Effector memory CD8-positive, alpha-beta T cell (primary cell): ENCODE measurements around the gene CHCT1.

Source experiments
- ATAC-seq: fragments of 150-1000 bp; cut with Tn5 transposase; replicated peaks from 2 replicates; pipeline ENCODE4 v1.10.0; 2021; ENCODE audit warnings: mild to moderate bottlenecking, moderate library complexity
- DNase-seq, 3 experiments: peaks; one replicate each; pipeline ENCODE4 v3.0.0; 2021
- H3K27ac Mint-ChIP-seq, 2 donors: one replicate each; pipeline ENCODE4 v1.8.0; 2022; ENCODE audit warnings: mild to moderate bottlenecking in 2 of 2, mixed read lengths in 2 of 2, moderate library complexity in 2 of 2
- H3K27me3 Mint-ChIP-seq, 2 donors: one replicate each; pipeline ENCODE4 v1.8.0; 2022; ENCODE audit warnings: mixed read lengths in 2 of 2
- H3K36me3 Mint-ChIP-seq: one replicate; pipeline ENCODE4 v1.8.0; 2022; ENCODE audit warnings: mild to moderate bottlenecking, moderate library complexity, mixed read lengths; ENCODE audit not compliant: insufficient read depth
- H3K4me1 Mint-ChIP-seq, 2 donors: one replicate each; pipeline ENCODE4 v1.8.0; 2022; ENCODE audit warnings: low read depth in 2 of 2, mixed read lengths in 2 of 2
- H3K4me3 Mint-ChIP-seq, 2 donors: one replicate each; pipeline ENCODE4 v1.8.0; 2022; ENCODE audit warnings: mild to moderate bottlenecking in 2 of 2, mixed read lengths in 2 of 2, moderate library complexity in 2 of 2
- H3K9me3 Mint-ChIP-seq, 2 donors: one replicate each; pipeline ENCODE4 v1.8.0; 2022; ENCODE audit warnings: mixed read lengths in 2 of 2

Gene CHCT1

DNA sequence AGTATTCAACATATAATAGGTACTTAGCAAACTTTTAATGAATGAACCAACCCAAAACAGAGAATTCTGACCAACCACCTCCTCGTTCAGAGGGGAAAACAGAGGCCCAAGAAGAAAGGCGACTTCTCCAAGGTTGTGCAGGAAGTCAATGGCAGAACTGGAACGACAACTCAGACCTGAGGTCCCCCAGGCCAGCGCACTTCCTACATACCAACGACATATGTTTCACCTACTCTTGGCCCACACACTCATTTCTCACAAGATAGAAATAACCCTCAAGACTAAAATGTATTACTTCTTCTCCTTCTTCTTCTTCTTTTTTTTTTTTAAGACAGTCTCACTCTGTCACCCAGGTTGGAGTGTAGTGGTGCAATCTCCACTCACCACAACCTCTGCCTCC, 14.4 kb downstream of the CHCT1 start:
- peaks cover 7 to 40% of the 10 kb centered on the region in 2 donors for H3K27me3 Mint-ChIP-seq
- ATAC-seq: no peak
- no peaks in the 10 kb centered on the region for H3K36me3 Mint-ChIP-seq
- no peak overlapping the region for H3K4me3 Mint-ChIP-seq
- H3K27ac Mint-ChIP-seq: no peak overlapping the region
- H3K4me1 Mint-ChIP-seq: peaks cover 0 to 1% of the 10 kb centered on the region in 2 donors
- no peak for DNase-seq
- H3K9me3 Mint-ChIP-seq: no peaks in the 10 kb centered on the region

DNA sequence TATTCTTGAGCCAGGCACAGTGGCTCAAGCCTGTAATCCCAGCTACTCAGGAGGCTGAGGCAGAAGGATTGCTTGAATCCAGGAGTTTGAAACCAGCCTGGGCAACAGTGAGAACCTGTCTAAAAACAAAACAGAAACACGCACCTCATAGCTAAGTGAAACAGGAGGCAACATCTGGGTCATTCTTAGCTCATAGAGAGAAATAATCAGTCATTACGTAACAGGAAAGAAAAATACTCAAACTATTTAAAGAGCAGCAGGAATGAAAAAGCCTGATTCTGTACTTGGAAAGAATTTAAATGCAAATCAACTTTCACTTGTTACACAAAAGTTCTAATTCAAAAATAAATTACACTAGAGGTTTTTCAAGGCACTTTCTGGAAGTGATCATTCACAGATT, 17.2 kb downstream of the CHCT1 start:
- no peaks in the 10 kb centered on the region for H3K9me3 Mint-ChIP-seq
- no peak overlapping the region for H3K27ac Mint-ChIP-seq
- H3K4me3 Mint-ChIP-seq: no peak overlapping the region
- no peak for DNase-seq
- peaks cover 0 to 2% of the 10 kb centered on the region in 2 donors for H3K4me1 Mint-ChIP-seq
- peaks cover 0 to 19% of the 10 kb centered on the region in 2 donors for H3K27me3 Mint-ChIP-seq
- no peaks in the 10 kb centered on the region for H3K36me3 Mint-ChIP-seq
- no peak for ATAC-seq

DNA sequence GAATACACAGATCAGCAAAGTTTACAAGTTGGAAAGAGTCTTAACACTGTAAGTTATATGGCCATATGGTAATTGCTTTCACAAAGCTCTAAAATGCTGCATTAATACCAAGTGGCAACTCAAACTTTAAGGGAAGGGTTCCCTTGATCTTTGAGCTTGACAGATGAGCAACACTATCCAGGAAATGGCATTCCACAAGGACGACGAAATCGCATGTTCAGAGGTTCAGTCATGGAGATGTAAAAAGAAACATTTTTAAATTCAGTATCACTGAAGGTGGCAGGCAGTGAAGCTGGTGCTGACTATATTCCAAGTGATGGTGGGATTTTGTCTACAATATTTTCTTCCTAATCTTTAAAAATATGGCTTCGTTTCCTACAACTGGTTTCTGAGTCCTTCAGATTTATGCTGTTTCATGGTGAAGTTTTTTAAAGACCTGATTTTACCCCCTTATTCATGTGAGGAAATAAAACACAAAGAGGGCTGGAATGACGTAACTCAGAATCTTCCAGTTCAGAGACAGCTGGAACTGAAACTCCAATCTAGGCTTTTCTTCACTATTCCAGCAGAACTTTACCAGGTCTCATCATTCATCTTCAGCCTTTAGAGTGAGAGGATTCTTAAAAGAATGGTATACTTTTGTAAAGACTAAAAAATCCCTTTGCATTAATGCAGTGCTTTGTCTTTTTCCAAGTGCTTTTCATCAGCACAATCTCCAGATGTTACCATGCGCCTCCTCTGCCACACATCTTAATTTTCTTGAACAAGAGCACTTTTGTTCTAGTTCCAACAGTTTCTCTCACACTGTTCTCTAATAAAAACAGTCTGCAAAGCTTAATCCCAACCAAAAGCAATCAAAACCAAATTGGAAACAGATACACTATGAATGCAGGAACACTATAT, 20.2 kb downstream of the CHCT1 start:
- Mint-ChIP-seq H3K27ac (no peak overlapping the region), H3K36me3 (peaks cover 10% of the 10 kb centered on the region), H3K4me3 (no peak overlapping the region), H3K27me3 (no peaks in the 10 kb centered on the region), H3K9me3 (no peaks in the 10 kb centered on the region), H3K4me1 (peaks cover 0 to 2% of the 10 kb centered on the region in 2 donors)
- no peak for ATAC-seq
- no peak for DNase-seq

DNA sequence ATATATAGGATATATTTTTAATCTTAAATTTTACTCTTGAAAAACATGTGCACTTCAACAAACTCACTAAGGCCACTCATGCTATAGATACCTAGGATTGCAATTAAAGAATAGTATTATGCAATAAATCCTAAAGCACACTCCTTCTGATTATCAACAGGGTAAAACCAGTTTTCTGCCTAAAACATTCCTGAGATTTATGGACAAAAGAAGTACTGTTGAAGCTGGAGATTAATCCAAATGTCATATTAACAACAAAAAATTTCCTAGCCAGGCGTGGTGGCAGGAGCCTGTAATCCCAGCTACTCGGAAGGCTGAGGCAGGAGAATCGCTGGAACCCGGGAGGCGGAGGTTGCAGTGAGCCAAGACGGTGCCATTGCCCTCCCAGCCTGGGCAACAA, 21.4 kb downstream of the CHCT1 start:
- H3K4me1 Mint-ChIP-seq: peaks cover 0 to 2% of the 10 kb centered on the region in 2 donors
- H3K27me3 Mint-ChIP-seq: no peaks in the 10 kb centered on the region
- H3K27ac Mint-ChIP-seq: no peak overlapping the region
- ATAC-seq: no peak
- H3K4me3 Mint-ChIP-seq: no peak overlapping the region
- DNase-seq: no peak
- H3K9me3 Mint-ChIP-seq: no peaks in the 10 kb centered on the region
- H3K36me3 Mint-ChIP-seq: peaks cover 22% of the 10 kb centered on the region

DNA sequence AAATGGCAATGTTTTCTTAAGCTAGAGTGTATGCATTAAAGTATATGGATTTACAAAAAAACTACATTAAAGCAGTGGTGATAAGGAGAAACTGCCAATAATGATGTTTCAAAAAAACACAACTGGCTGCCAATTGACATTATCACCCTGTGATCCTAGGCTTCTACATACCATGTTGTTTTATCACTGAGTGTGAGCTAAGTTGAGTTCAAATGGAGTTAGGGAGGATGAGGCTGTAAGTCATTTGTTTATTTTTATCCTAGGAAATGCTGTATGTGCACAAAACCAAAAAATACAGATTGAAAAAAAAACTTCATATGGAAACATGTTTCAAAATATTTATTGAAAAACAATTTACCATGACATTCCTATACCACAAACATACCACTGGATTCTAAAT, 22.9 kb downstream of the CHCT1 start:
- no peaks in the 10 kb centered on the region for H3K9me3 Mint-ChIP-seq

DNA sequence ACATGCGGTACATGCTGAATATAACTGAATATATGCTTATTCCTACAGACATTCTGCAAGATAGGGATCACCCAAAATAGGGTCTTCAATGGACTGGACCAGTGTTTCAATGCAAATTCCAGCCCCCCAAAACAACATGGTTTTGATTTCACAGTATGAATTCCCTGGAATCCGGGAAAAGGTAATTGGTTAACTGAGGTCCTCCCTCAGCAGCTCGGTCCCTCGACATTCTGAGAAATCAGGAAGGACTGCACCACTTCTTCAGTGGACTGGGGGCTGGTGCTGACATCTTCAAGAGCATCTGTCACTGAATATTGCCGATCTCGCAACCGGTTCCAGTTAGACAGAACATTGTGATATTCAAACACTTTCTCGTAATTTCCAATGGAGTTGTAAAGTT, 25.1 kb downstream of the CHCT1 start:
- Mint-ChIP-seq H3K4me3 (no peak overlapping the region), H3K4me1 (no peaks in the 10 kb centered on the region), H3K9me3 (no peaks in the 10 kb centered on the region), H3K27ac (no peak overlapping the region), H3K27me3 (no peaks in the 10 kb centered on the region), H3K36me3 (peaks cover 52% of the 10 kb centered on the region)
- DNase-seq (no peak), ATAC-seq (no peak)

More for the DNA sequence above, 22.9 kb downstream of the CHCT1 start:
- no peak overlapping the region for H3K4me3 Mint-ChIP-seq
- no peak for DNase-seq
- peaks cover 34% of the 10 kb centered on the region for H3K36me3 Mint-ChIP-seq
- ATAC-seq: no peak
- H3K27ac Mint-ChIP-seq: no peak overlapping the region
- H3K27me3 Mint-ChIP-seq: no peaks in the 10 kb centered on the region
- H3K4me1 Mint-ChIP-seq: peaks cover 0 to 2% of the 10 kb centered on the region in 2 donors

DNA sequence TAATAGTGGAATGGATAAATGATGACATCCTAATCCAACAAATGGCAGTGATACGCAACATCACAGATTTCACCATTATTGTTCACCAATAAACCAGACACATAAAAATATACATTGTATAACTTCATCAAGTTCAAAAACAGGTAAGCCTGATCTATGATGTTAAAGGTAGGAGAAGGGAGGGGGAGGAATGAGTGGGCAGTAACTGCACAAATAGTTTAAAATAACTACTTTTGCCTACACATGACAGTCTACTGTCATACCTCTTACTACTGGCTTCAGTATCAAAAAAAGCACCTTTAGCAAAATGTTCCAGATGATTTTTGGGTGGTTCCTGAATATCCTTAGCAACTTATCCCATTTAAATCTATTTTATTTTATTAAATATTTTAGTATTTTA, 28.8 kb downstream of the CHCT1 start:
- DNase-seq: no peak
- no peak overlapping the region for H3K4me3 Mint-ChIP-seq
- no peaks in the 10 kb centered on the region for H3K9me3 Mint-ChIP-seq
- no peak overlapping the region for H3K27ac Mint-ChIP-seq
- H3K36me3 Mint-ChIP-seq: peaks cover 82% of the 10 kb centered on the region
- no peak for ATAC-seq
- no peaks in the 10 kb centered on the region for H3K4me1 Mint-ChIP-seq
- H3K27me3 Mint-ChIP-seq: no peaks in the 10 kb centered on the region

DNA sequence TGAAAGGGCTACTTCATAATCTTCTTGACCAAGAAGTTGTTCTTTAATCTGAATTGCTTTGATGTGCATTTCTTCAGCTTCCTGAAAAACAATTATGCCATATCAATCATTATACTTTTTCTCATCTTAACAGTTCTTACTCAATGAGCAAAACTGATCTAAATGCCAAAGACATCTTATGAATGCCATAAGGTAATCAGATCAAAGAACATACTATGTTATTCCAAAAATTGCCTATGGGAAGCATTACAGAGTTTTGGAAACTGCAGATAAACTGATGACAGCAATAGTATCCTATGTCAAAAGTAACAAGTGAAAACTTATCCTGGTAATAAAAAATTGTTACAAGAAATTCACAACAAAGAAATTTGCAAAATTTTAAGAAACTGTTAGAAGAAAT, 29.7 kb downstream of the CHCT1 start:
- Mint-ChIP-seq H3K36me3 (peaks cover 85% of the 10 kb centered on the region), H3K9me3 (no peaks in the 10 kb centered on the region), H3K27me3 (no peaks in the 10 kb centered on the region), H3K4me1 (peaks cover 0 to 2% of the 10 kb centered on the region in 2 donors), H3K4me3 (no peak overlapping the region), H3K27ac (no peak overlapping the region)
- DNase-seq (no peak), ATAC-seq (no peak)

DNA sequence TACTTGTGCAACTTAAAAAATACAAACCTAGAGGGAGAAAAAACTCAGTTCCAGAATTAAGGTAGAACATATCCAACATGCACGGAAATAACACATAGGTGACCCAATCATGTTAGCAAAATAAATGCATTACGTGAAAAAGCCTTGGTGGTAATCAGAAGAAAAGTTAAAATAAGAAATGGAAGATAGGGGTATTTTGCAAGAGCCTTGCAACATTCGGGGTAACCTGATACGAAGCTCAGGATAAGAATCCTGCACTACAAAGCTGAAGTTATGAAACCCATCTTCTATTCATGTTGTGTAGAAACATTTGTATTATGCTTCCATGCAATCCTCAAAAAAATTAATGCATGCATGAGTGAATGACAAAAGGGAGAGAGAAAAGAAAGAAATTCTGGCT, 33.1 kb downstream of the CHCT1 start:
- Mint-ChIP-seq H3K27ac (no peak overlapping the region), H3K36me3 (peaks cover 87% of the 10 kb centered on the region), H3K4me3 (no peak overlapping the region), H3K4me1 (peaks cover 0 to 2% of the 10 kb centered on the region in 2 donors), H3K9me3 (no peaks in the 10 kb centered on the region), H3K27me3 (no peaks in the 10 kb centered on the region)
- DNase-seq (no peak), ATAC-seq (no peak)

DNA sequence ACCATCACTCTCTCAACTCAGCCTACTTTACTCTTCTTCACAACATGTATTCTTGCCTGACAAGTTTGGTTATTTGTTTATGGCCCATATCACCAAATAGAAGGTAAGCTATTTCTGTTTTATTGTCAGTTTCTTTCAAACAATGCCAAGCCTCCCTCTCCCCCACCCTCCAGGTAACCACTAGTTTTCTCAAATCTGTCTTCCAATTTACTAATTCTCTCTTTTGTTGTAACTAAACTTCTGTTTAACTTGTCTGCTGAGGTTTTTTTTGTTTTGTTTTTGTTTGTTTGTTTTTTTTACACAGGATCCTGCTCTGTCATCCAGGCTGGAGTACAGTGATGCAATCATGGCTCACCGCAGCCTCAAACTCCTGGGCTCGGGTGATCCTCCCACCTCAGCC, 34.9 kb downstream of the CHCT1 start:
- no peaks in the 10 kb centered on the region for H3K9me3 Mint-ChIP-seq

DNA sequence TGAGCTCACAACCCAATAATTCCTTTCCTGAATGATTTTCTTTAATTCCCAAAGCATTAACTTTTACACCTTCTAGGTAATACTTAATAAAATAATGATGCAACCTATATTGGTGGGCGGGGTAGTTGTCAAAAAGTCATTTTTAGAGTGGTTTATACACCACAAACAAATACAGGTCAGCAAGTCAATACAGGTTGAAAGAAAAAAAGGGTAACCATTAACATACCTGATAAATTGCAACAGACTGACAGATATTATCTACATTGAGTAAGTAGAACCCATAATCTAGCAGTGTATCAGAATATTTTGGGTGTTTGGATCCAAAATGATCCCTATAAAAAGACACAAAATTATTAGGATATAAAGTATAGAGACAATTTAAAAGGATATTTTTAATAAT, 39.3 kb downstream of the CHCT1 start:
- H3K4me3 Mint-ChIP-seq: no peak overlapping the region

More for the DNA sequence above, 34.9 kb downstream of the CHCT1 start:
- no peak overlapping the region for H3K4me3 Mint-ChIP-seq
- peaks cover 0 to 2% of the 10 kb centered on the region in 2 donors for H3K4me1 Mint-ChIP-seq
- no peaks in the 10 kb centered on the region for H3K27me3 Mint-ChIP-seq
- H3K27ac Mint-ChIP-seq: peak overlapping the region in 1 of 2 donors; percentile 69
- H3K36me3 Mint-ChIP-seq: peaks cover 85% of the 10 kb centered on the region
- ATAC-seq (no peak), DNase-seq (no peak)

DNA sequence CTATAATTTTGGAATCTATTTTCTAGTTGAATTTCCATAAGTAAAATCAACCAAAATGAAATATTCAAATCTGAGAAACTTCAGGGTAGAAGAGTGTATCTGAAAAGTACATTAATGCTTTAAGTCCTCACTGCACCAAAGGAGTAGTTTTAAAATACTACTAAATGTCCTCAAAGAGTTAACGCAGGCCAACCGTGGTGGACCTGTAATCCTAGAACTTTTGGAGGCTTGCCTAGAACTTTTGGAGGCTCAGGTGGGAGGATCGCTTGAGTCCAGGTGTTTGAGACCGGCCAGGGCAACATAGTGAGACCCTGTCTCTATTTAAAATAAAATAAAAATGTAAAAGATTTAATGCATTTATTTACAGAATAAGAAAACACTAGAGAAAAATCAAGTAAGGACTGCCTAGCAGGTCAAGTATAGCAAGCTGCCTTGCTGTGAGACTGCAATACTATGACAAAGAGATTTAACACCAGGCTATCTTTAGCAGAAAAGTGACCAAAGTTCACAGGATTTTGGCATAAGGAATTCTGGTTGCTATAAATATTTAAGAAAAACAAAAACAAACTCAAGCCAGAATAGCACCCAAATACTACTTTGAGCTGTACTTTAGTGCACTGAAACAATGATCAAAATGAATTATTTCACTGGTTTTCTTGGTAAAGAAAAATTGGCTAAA, 41.0 kb downstream of the CHCT1 start:
- Mint-ChIP-seq H3K4me1 (peaks cover 0 to 3% of the 10 kb centered on the region in 2 donors), H3K27ac (no peak overlapping the region), H3K36me3 (peaks cover 61% of the 10 kb centered on the region), H3K4me3 (no peak overlapping the region), H3K9me3 (no peaks in the 10 kb centered on the region), H3K27me3 (no peaks in the 10 kb centered on the region)
- DNase-seq: no peak
- no peak for ATAC-seq

More for the DNA sequence above, 39.3 kb downstream of the CHCT1 start:
- ATAC-seq (no peak), DNase-seq (no peak)
- Mint-ChIP-seq H3K4me1 (peaks cover 0 to 2% of the 10 kb centered on the region in 2 donors), H3K27me3 (no peaks in the 10 kb centered on the region), H3K27ac (no peak overlapping the region), H3K36me3 (peaks cover 78% of the 10 kb centered on the region), H3K9me3 (no peaks in the 10 kb centered on the region)

DNA sequence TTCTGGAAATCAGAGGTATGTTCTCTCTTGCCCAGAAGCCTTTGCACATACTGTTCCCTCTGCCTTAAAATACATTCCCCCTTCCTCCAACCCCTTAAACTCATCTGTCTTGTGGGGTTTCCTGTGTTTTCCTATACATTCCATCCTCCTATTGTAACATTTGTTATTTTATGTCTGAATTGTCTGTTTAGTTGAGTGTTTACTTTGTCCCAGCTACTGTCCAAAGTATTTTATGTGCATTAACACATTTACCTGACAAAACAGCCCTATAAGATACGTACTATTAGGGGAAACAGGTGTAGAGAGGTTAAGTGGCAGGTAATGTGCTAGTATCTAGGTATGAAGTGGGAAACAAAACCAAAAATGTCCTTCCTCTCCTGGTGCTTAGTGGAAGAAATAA, 42.1 kb downstream of the CHCT1 start:
- Mint-ChIP-seq H3K4me1 (peaks cover 0 to 3% of the 10 kb centered on the region in 2 donors), H3K4me3 (no peak overlapping the region), H3K9me3 (no peaks in the 10 kb centered on the region), H3K36me3 (peaks cover 55% of the 10 kb centered on the region), H3K27ac (no peak overlapping the region), H3K27me3 (no peaks in the 10 kb centered on the region)
- no peak for ATAC-seq
- DNase-seq: no peak

DNA sequence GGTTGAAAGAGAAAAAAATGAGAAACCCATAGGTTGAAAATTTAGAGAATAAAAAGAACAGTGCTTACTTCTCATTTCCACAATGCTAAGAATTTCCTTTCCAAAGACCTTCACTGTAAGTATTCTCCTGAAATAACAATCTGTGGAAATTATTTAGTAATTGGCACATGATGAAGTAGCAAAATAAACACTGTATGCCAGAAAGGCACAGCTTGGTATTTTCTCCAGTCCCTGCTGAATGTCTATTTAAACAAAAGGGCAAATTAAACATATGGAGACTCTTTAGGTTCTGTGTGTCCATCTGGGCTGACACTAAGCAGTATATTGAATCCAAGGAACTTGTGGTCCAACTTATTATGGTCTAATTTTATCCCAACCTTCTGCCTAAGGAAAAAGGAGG, 46.1 kb downstream of the CHCT1 start:
- Mint-ChIP-seq H3K4me3 (no peak overlapping the region), H3K27ac (no peak overlapping the region)
- DNase-seq: no peak

More for the DNA sequence above, 46.1 kb downstream of the CHCT1 start:
- Mint-ChIP-seq H3K27me3 (no peaks in the 10 kb centered on the region), H3K36me3 (peaks cover 44% of the 10 kb centered on the region), H3K4me1 (peaks cover 2 to 17% of the 10 kb centered on the region in 2 donors), H3K9me3 (no peaks in the 10 kb centered on the region)
- ATAC-seq: no peak
